KOPT-K1 (cell line): ENCODE data around the gene PLCL2.
A peak's percentile ranks its signal among the peaks of the same experiment; 100 is the strongest.

Experiments
- H3K27ac ChIP-seq: fragments of 200-600 bp; sonication (generic); 2 replicates; pipeline ENCODE4 v1.5.1; 2016; ENCODE audit warnings: antibody characterized with exemption, mild to moderate bottlenecking, low read depth, low read length; ENCODE audit not compliant: poor library complexity, severe bottlenecking
- H3K36me3 ChIP-seq: fragments of 200-600 bp; sonication (generic); 2 replicates; pipeline ENCODE4 v1.5.1; 2017; ENCODE audit warnings: antibody characterized with exemption, mild to moderate bottlenecking, low read length, moderate library complexity; ENCODE audit not compliant: insufficient read depth
- H3K9me3 ChIP-seq: fragments of 200-600 bp; sonication (generic); 2 replicates; pipeline ENCODE4 v1.5.1; 2017; ENCODE audit warnings: antibody characterized with exemption, low read length, mild to moderate bottlenecking; ENCODE audit not compliant: insufficient read depth, poor library complexity, severe bottlenecking

Gene PLCL2

DNA sequence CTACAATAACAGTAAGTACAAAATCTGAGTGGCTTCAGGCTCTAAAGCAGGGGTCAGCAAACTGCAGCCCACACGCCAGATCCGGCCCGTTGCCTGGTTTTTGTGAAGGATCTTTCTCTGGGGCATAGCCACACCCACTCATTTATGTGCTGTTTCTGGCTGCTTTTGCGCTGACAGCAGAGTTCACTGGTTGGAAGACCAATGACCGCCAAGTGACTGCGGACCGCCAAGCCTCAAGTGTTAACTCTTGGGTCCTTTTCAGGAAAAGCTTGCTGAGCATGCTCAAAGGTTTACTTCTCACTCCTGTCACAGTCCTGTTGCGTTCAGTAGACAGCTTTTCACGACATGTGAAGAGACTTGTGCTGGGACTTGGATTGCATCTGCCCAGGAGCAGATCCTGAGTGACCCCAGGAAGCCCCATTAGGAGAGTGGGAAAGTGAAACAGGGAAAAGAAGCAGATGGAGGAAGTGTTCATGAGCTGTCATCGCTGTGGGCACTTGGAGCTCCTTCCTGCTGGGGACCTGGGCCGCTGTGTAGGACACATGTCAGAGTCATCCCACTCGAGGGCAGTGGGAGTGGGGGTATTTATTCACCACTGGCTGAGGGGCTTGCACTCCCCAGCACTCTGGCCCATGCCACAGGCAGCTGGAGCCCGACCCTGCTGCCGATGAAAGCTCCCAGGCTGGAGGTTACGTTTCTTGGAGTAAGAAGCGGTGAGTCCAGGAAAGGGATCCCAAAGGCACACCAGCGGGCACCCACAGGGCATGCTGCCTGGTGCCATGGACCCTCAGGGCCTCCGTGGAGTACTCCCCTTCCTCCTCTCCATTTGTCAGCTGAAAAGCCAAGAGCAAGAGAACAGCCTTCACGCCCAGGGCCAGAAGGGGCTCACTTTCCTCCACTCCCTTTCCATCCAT, 249.1 kb downstream of the PLCL2 start:
- Histone ChIP-seq H3K27ac (no peak overlapping the region), H3K36me3 (no peaks in the 10 kb centered on the region), H3K9me3 (peaks cover 7% of the 10 kb centered on the region)

DNA sequence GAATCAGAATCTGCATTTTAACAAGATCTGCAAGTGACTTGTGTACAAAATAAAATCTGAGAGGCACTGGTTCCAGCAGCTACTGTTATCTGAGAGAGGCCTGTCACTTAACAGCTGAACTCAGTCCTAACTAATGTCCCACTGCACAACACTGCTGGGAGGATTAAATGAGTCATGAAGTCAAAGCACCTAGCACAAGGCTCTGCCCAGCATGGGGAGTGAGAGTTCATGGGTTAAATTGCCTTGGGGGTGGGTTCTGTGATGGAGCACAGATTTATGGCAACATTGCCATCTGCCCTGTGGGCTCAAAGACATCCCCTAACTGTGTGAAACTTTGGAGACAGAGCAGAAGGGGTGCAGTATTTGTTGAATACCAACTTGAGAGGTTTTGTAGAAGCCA, 250.9 kb downstream of the PLCL2 start:
- no peak overlapping the region for H3K27ac ChIP-seq
- H3K36me3 ChIP-seq: no peaks in the 10 kb centered on the region
- peaks cover 5% of the 10 kb centered on the region for H3K9me3 ChIP-seq

DNA sequence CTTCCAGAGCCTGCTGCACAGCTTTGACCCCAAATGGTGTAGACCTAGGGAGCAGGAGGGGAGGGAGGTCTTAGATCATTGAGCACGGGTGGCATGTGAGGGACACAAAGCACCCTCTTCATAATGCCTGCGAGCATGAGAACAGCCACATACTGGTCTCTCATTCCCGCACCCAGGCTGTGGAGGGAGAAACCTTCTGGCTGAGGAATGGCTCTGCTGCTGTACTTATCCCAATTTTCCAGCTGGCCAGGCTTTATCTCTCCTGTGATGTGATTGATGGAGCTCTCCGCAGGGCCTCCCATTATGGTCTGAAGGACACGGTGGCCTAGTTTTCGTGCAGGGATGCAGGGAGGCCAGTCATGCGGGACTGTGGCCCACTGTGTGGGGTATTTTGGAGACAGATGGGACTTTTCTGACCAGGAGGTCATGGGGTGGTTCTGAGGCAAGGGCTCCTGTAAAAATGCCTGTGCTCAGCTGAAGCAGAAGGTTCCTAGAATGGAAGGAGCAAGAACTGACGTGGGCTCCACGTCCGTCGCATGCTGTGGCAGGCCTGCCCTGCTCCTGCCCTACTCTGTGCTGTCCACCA, 251.5 kb downstream of the PLCL2 start:
- Histone ChIP-seq H3K9me3 (peaks cover 5% of the 10 kb centered on the region), H3K36me3 (no peaks in the 10 kb centered on the region), H3K27ac (no peak overlapping the region)

DNA sequence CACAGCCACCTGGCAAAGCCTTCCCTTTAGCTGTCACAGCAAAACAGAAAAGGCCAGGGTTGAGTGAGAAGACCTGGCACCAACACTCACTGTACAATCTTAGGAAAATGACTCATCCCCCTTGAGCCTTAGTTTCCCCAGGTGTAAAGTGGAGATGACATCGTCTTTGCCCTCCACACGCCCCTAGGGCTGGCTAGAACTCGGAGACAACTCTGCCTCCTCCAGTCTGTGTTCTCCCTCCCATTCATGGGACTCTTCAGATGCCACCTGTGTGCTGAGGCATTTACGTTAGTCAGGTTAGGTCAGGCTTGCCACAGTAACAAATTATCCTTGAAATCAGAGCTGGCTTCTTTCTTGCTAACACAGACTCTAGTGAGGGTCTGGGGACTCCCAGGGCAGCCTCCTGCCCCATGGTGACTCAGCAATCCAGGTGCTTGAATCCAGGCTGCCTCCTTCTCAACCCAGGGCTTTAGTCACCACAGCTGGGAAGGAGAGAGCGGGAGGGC, 252.6 kb downstream of the PLCL2 start:
- H3K9me3 ChIP-seq: peaks cover 5% of the 10 kb centered on the region
- no peaks in the 10 kb centered on the region for H3K36me3 ChIP-seq
- no peak overlapping the region for H3K27ac ChIP-seq

DNA sequence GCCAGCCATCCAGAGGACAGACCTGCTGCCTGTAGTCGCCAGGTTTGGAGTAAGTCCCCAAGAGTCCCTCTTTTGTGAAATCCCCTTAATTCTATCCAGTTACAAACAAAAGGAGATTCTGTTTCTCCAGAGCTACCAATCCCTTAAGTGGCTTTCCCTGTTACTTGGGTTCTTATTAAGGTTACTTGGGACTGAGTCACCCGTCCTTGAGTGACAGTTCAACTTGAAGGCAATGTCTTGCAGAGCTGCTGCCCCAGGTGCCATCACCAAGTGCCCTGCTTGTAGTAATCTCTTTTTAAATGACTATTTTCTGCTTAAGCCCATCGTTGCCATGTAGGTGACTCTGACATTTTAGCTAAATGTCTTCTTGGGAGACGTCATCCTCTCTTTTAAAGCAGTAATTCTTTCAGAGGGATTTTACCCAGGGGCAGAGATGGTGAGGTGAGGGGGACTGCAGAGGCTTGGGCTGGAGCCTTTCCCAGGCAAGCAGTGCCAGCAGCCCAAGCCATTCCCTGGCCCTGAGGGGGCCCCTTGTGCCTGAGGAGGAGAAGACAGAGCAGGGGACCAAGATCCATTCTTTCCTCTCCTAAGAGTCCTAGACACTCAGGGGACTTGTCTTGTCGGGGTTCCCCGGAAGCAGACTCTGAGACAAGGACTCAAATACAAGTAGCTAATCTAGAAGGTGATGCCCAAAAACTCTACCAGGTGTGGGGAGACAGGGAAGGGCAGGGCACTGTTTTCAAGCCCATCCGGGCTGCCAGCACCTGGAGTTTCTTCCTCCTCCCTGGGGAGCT, 253.7 kb downstream of the PLCL2 start:
- H3K27ac ChIP-seq: peak overlapping the region; percentile 51
- H3K9me3 ChIP-seq: peaks cover 11% of the 10 kb centered on the region

More for the DNA sequence above, 253.7 kb downstream of the PLCL2 start:
- H3K36me3 ChIP-seq: no peaks in the 10 kb centered on the region
